ES-I3 (cell line): ENCODE data around the gene XRCC6.
"Not testable (repeated sequence)": the region's sequence is repeated elsewhere in the genome, so short reads cannot be mapped to it uniquely, and the experiment has no call there.

ENCODE experiments used
- H3K36me3 ChIP-seq: 2 replicates; pipeline ENCODE4 v1.6.1; 2013; ENCODE audit warnings: mild to moderate bottlenecking, low read length, control low read depth, moderate library complexity; ENCODE audit not compliant: insufficient read depth
- H3K4me1 ChIP-seq: 2 replicates; pipeline ENCODE4 v1.6.1; 2013; ENCODE audit warnings: mild to moderate bottlenecking, control low read depth, low read length; ENCODE audit not compliant: insufficient read depth
- H3K9ac ChIP-seq: 2 replicates; pipeline ENCODE4 v1.6.1; 2013; ENCODE audit warnings: low read depth, mild to moderate bottlenecking, low read length, moderate library complexity
- H3K9me3 ChIP-seq: 2 replicates; pipeline ENCODE4 v1.6.1; 2013; ENCODE audit warnings: mild to moderate bottlenecking, low read length, moderate library complexity; ENCODE audit not compliant: control insufficient read depth, insufficient read depth

Gene XRCC6

GRCh38 chr22:41620589-41621098, 451 bp upstream of the XRCC6 start, which contains the start of gene DESI1:
Gene DESI1, minus strand, starts transcription at chr22:41621043. Its CDS starts 204 bp downstream, at chr22:41620839.
- Histone ChIP-seq H3K4me1 (peaks cover 6% of the 10 kb centered on the region), H3K9me3 (no peaks in the 10 kb centered on the region), H3K36me3 (peaks cover 14% of the 10 kb centered on the region), H3K9ac (peak within 1 kb of the TSS; percentile 96)

- H3K9ac ChIP-seq, result peak overlapping the region; percentile 96
- peaks cover 14% of the 10 kb centered on the region for H3K36me3 ChIP-seq
- H3K9me3 ChIP-seq, result no peaks in the 10 kb centered on the region
These were observed 750 bp downstream of the XRCC6 start for GRCh38 chr22:41621911-41622179.

DNA sequence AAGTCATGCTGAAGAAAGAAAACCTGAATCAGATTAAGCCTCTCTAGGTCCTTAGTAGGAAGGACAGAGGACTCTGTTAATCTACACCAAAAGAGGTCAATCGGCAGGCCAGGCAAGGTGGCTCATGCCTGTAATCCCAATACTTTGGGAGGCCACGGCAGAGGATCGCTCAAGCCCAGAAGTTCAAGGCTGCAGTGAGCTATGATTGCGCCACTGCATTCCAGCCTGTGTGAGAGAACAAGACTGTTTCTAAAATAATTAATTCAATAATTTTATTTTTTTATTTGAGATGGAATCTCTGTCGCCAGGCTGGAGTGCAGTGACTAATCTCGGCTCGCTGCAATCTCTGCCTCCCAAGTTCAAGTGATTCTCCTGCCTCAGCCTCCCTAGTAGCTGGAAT, 4.5 kb downstream of the XRCC6 start:
- Histone ChIP-seq H3K9ac (no peak overlapping the region), H3K36me3 (peaks cover 38% of the 10 kb centered on the region), H3K4me1 (no peaks in the 10 kb centered on the region; the same call in 1 of the 2 replicates), H3K9me3 (no peaks in the 10 kb centered on the region)

More at GRCh38 chr22:41621911-41622179, 750 bp downstream of the XRCC6 start:
- H3K4me1 ChIP-seq, result peaks cover 1% of the 10 kb centered on the region

DNA sequence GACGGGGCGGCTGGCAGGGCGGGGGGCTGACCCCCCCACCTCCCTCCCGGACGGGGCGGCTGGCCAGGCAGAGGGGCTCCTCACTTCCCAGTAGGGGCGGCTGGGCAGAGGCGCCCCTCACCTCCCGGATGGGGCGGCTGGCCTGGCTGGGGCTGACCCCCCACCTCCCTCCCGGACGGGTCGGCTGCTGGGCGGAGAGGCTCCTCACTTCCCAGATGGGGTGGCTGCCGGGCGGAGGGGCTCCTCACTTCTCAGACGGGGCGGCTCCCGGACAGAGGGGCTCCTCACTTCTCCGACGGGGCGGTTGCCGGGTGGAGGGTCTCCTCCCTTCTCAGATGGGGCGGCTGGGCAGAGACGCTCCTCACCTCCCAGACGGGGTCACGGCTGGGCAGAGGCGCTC, 10.0 kb downstream of the XRCC6 start:
- not testable (repeated sequence) for H3K9ac ChIP-seq, H3K4me1 ChIP-seq, H3K9me3 ChIP-seq
- H3K36me3 ChIP-seq, result peaks cover 32% of the 10 kb centered on the region

GRCh38 chr22:41631615-41632014, 10.5 kb downstream of the XRCC6 start:
- H3K9me3 ChIP-seq, H3K9ac ChIP-seq, H3K4me1 ChIP-seq: not testable (repeated sequence)
- peaks cover 37% of the 10 kb centered on the region for H3K36me3 ChIP-seq

DNA sequence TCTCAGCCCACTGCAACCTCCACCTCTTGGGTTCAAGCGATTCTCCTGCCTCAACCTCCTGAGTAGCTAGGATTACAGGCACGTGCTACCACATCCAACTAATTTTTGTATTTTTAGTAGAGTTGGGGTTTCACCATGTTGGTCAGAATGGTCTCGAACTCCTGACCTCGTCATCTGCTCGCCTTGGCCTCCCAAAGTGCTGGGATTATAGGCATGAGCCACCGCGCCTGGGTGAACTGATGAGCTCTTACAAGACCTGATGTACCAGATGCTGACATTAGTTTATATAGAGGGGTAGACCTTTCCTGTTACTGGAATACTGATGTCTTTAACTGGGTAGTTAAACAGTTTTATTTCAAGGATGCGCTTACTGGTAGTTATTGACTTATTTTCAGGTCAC, 13.5 kb downstream of the XRCC6 start:
- H3K4me1 ChIP-seq, H3K9me3 ChIP-seq, H3K9ac ChIP-seq: not testable (repeated sequence)
- peaks cover 32% of the 10 kb centered on the region for H3K36me3 ChIP-seq

GRCh38 chr22:41636467-41636866, 15.4 kb downstream of the XRCC6 start:
- no peaks in the 10 kb centered on the region for H3K4me1 ChIP-seq
- peaks cover 35% of the 10 kb centered on the region for H3K36me3 ChIP-seq
- no peaks in the 10 kb centered on the region for H3K9me3 ChIP-seq
- H3K9ac ChIP-seq, result no peak overlapping the region

DNA sequence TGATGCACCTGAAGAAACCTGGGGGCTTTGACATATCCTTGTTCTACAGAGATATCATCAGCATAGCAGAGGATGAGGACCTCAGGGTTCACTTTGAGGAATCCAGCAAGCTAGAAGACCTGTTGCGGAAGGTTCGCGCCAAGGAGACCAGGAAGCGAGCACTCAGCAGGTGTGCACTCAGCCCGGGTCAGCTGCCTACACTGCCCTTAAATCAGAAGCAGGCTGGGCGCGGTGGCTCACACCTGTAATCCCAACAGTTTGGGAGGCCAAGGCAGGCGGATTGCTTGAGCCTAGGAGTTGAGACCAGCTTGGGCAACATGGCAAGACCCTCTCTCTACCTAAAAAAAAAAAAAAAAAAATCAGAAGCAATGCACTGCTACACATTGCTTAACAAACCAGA, 16.5 kb downstream of the XRCC6 start:
- H3K36me3 ChIP-seq, result peaks cover 39% of the 10 kb centered on the region
- not testable (repeated sequence) for H3K9ac ChIP-seq, H3K9me3 ChIP-seq, H3K4me1 ChIP-seq

GRCh38 chr22:41638124-41638523, 17.0 kb downstream of the XRCC6 start:
- Histone ChIP-seq H3K9me3 (no peaks in the 10 kb centered on the region), H3K9ac (no peak overlapping the region), H3K36me3 (peaks cover 42% of the 10 kb centered on the region), H3K4me1 (no peaks in the 10 kb centered on the region)

GRCh38 chr22:41638748-41639147, 17.7 kb downstream of the XRCC6 start:
- H3K4me1 ChIP-seq, result no peaks in the 10 kb centered on the region
- no peaks in the 10 kb centered on the region for H3K9me3 ChIP-seq
- no peak overlapping the region for H3K9ac ChIP-seq
- H3K36me3 ChIP-seq, result peaks cover 42% of the 10 kb centered on the region

GRCh38 chr22:41641854-41642253, 20.8 kb downstream of the XRCC6 start:
- H3K9me3 ChIP-seq, result no peaks in the 10 kb centered on the region
- H3K4me1 ChIP-seq, result no peaks in the 10 kb centered on the region
- H3K36me3 ChIP-seq, result peaks cover 36% of the 10 kb centered on the region
- H3K9ac ChIP-seq, result no peak overlapping the region

GRCh38 chr22:41642331-41643110, 21.4 kb downstream of the XRCC6 start:
- Histone ChIP-seq H3K36me3 (peaks cover 34% of the 10 kb centered on the region), H3K9ac (no peak overlapping the region), H3K9me3 (no peaks in the 10 kb centered on the region), H3K4me1 (no peaks in the 10 kb centered on the region)

GRCh38 chr22:41647771-41648170, 26.7 kb downstream of the XRCC6 start:
- Histone ChIP-seq H3K36me3 (peaks cover 42% of the 10 kb centered on the region), H3K4me1 (no peaks in the 10 kb centered on the region), H3K9me3 (no peaks in the 10 kb centered on the region), H3K9ac (no peak overlapping the region)

DNA sequence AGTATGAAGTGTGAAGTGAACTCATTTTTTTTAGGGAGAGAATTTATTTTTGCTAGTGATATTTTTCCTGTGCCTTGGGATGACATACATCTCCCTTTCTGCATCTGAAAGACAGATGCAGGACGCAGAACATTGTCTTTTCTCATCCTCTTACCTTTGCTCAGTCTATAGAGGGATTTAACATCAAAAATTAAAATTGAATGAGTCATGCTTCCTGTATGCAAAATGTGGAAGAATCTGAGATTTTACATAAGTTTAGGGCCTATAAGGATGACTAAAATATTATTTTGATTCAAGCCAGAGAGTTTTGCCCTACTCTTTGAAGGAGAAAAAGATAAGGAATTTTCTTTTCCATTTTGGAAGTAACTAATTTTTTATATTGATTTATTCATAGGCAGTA, 27.3 kb downstream of the XRCC6 start:
- no peaks in the 10 kb centered on the region for H3K4me1 ChIP-seq
- no peaks in the 10 kb centered on the region for H3K9me3 ChIP-seq
- no peak overlapping the region for H3K9ac ChIP-seq
- H3K36me3 ChIP-seq, result peaks cover 46% of the 10 kb centered on the region

GRCh38 chr22:41650229-41650628, 29.1 kb downstream of the XRCC6 start:
- no peaks in the 10 kb centered on the region for H3K4me1 ChIP-seq
- H3K36me3 ChIP-seq, result peaks cover 60% of the 10 kb centered on the region
- no peak overlapping the region for H3K9ac ChIP-seq
- H3K9me3 ChIP-seq, result no peaks in the 10 kb centered on the region
